Measurements from ENCODE around the gene CHIT1. TPM values are rescaled to one million over a fixed set of nuclear protein-coding genes. Genes with fewer than 3 reads are reported as not detected.

CHIT1 gene
- total RNA-seq = 0.21 and 0.70 TPM in 2 replicates

DNA sequence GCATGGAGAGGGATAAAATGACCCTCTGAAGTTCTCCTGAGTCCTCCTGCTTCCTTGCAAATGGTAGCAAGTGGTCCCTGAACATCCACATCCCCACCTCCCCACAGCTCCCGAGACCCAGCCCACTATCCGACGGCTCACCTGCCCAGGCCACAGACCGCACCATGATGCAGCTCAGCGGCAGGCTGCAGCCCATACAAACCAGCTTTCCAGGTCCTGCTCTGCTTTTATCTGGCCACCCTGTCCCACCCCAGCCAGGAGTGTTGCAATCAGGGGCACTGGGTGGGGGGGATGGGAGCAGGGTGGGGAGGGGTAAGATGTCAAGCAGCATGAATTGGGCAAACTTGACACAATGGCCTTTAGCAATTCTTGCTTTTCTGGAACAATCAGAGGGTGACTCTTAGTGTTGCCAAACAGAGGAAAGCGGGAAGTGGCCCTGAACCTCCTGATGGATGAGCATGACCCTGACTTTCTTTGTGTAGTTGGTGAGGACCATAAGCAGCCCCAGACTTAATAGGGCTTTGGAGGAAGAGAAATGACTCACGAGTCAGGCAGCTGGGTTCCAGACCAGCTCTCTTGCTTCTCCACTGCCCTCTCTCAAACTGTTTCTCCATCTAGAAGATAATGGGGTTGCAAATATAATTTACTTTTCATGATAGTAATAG, at the start of gene CHIT1:
CHIT1 (minus strand) TSS at position 203 of the 665 bp plus-strand sequence; CDS start at position 166, 37 bp downstream.
- no peaks in the 10 kb centered on the region for H3K4me1 Mint-ChIP-seq
- H3K27ac Mint-ChIP-seq = no peak within 1 kb of the TSS
- intact Hi-C loops (cut with micrococcal nuclease) = no loop called here
- no peak within 1 kb of the TSS for H3K4me3 Mint-ChIP-seq
- no peak for DNase-seq
- peaks cover 1% of the 10 kb centered on the region for H3K9me3 Mint-ChIP-seq
- H3K36me3 Mint-ChIP-seq (ENCODE audit: low read depth) = no peaks in the 10 kb centered on the region
- peaks cover 22% of the 10 kb centered on the region for H3K27me3 Mint-ChIP-seq

DNA sequence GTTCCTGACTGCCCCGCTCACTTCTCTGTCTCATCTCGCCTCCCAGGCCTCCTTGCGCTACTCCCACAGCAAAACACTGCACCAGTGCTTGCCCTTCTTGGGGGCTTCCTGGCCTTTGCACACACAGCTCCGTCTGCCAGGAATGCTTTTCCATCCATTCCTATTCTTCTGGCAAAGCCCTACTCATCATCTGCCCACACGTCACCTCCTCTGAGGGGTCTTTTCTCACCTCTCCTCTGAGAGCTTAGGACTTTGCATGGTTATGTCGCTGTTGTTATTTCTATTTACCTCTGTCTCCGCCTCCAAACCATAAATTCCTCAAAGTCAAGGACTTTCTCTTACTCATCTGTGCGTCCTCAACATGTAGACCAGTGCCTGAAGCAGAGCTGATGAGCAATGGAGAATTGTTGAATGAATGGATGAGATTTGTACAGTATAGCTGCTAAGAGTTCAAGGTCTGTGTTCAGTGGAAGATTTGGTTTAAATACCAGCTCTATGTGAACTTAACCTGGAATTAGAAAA, 49.5 kb upstream of the CHIT1 start:
- intact Hi-C loops (cut with micrococcal nuclease) = loop anchor here (10.0 kb wide), 1 partner anchor 486 kb away; the partner anchor contains the start of gene LAX1
- Mint-ChIP-seq H3K9me3 (no peaks in the 10 kb centered on the region), H3K36me3 (ENCODE audit: low read depth) (no peaks in the 10 kb centered on the region), H3K27ac (peak overlapping the region; percentile 68), H3K27me3 (no peaks in the 10 kb centered on the region), H3K4me1 (peaks cover 67% of the 10 kb centered on the region), H3K4me3 (peak overlapping the region; percentile 63)
- DNase-seq = no peak

DNA sequence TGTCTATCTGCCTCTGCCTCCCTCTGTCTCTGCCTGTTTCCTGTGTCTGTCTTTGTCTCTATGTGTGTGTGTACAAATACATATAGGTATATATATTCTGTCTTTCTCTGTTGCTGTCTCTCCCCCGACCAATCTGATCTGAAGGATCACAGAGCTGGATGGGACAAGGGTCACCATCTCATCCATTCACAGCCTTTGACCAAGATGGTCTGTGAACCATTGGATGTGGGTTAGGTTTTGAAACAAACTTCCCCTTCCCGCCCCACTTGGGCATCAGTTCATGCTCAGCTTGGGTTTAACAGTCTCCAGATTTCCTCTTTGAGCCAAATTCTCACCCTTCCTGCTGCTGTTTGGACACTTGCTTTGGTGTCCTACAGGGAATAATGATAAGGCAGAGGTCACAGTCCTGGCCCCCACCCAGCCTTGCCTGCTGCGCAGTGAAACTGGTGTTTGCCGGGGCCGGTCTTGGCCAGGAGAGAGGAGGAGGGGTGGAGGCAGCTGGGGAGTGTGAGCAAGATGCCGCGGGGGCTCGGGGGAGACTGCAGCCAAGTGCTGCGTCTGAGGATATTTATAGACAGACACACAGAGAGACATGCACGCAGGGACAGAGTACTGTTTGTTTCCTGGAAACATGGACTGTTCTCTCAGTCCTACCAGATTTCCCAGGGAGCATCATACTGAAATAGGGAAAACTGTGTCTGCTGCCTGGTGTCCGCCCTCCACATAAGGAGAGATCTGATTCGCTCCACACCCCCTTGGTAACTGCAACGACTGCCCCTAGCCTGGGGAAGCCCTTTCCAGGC, 48.8 kb upstream of the CHIT1 start:
- intact Hi-C loops (cut with micrococcal nuclease) = loop anchor here (10.0 kb wide), 1 partner anchor 487 kb away; the partner anchor contains the start of gene LAX1
- Mint-ChIP-seq H3K27me3 (no peaks in the 10 kb centered on the region), H3K4me3 (peak overlapping the region; percentile 63), H3K27ac (peak overlapping the region; percentile 79), H3K36me3 (ENCODE audit: low read depth) (no peaks in the 10 kb centered on the region), H3K9me3 (no peaks in the 10 kb centered on the region), H3K4me1 (peaks cover 73% of the 10 kb centered on the region)
- peak; percentile 75 for DNase-seq

DNA sequence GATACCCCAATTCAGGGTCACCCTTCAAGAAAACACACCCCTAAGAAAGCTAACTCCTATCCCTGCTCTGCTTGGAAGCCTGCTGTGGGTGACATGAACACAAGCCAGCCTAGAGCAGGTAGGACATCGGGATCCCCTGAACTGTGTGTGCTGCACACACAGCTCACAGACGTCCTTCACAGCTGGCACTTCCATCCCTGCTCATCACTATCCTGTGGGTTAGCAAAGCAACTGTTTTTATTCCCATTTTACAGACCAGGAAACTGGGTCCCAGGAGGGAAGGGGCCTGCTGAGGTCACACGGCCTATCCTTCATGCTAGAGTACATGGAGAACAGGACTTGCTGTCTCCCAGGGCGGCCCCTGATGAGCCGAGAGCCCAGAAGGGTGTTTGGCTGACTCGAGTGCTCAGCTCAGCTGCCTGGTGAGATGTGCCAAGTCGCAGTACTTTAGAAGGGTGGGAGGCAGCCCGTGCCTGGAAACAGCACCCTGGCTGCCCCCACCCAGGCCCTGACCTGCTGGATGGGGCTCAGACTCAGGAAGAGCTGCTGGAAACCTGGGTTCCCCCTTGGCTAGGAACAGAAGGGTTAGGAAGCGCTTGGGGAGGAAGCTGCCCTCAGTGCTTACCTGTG, 47.6 kb upstream of the CHIT1 start:
- Mint-ChIP-seq H3K27me3 (no peaks in the 10 kb centered on the region), H3K4me1 (peaks cover 68% of the 10 kb centered on the region), H3K9me3 (no peaks in the 10 kb centered on the region), H3K27ac (peak overlapping the region; percentile 79), H3K4me3 (peak overlapping the region; percentile 55), H3K36me3 (ENCODE audit: low read depth) (no peaks in the 10 kb centered on the region)
- intact Hi-C loops (cut with micrococcal nuclease) = loop anchor here (1.0 to 10.0 kb wide), 2 partner anchors 10 to 488 kb away; partner anchors contain the start of gene LAX1
- DNase-seq = peak; percentile 73

DNA sequence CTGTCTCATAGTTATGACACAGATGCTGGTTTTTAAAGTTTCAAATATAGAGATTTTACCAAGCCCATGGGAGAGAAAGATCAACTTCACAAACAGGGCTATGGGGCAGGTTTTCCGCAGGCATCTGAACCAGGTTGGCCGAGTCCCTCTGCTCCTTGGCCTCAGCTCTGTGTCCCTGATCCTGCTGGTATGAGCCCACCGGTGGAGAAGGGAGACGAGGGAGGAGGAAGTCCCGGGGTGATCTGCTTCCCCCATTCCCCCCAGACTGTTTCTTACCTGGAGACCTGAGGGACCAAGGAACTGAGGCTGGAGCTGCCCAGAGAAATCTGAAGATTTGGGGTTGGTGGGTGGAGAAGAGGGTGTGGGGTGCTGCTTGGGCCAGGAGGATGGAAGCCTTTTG, 46.9 kb upstream of the CHIT1 start:
- peak overlapping the region; percentile 58 for H3K27ac Mint-ChIP-seq
- H3K4me1 Mint-ChIP-seq = peaks cover 66% of the 10 kb centered on the region
- intact Hi-C loops (cut with micrococcal nuclease) = loop anchor here (10.0 kb wide), 1 partner anchor 488 kb away; the partner anchor contains the start of gene LAX1
- H3K9me3 Mint-ChIP-seq = no peaks in the 10 kb centered on the region
- no peaks in the 10 kb centered on the region for H3K27me3 Mint-ChIP-seq
- DNase-seq = peak; percentile 55
- no peak overlapping the region for H3K4me3 Mint-ChIP-seq
- H3K36me3 Mint-ChIP-seq (ENCODE audit: low read depth) = no peaks in the 10 kb centered on the region

DNA sequence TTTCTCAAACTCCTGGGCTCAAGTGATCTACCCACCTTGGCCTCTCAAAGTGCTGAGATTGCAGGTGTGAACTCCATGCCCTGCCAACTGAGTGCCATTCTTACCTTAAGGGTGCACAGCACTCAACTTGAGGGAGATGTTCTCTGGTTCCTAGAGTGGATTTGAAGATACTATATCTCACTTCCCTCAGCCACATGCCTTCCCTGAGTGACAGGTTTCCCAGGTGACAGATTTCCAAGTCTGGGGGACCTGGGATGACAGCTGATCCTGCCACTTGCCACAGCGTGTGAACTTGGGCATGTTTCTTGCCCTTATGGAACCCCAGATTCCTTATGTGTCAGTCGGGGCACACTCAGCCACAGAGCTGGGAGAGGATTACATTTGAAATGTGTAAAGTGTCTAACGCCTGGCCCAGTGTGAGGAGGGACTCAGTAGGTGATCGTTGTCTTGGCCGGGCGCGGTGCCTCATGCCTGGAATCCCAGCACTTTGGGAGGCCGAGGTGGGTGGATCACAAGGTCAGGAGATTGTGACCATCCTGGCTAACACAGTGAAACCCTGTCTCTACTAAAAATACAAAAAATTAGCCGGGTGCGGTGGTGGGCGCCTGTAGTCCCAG, 46.3 kb upstream of the CHIT1 start:
- DNase-seq = peak; percentile 55
- no peaks in the 10 kb centered on the region for H3K36me3 Mint-ChIP-seq (ENCODE audit: low read depth)
- no peaks in the 10 kb centered on the region for H3K27me3 Mint-ChIP-seq
- H3K27ac Mint-ChIP-seq = peak overlapping the region; percentile 14
- H3K4me1 Mint-ChIP-seq = peaks cover 69% of the 10 kb centered on the region
- H3K9me3 Mint-ChIP-seq = no peaks in the 10 kb centered on the region
- no peak overlapping the region for H3K4me3 Mint-ChIP-seq
- intact Hi-C loops (cut with micrococcal nuclease) = loop anchor here (10.0 kb wide), 1 partner anchor 489 kb away; the partner anchor contains the start of gene LAX1

DNA sequence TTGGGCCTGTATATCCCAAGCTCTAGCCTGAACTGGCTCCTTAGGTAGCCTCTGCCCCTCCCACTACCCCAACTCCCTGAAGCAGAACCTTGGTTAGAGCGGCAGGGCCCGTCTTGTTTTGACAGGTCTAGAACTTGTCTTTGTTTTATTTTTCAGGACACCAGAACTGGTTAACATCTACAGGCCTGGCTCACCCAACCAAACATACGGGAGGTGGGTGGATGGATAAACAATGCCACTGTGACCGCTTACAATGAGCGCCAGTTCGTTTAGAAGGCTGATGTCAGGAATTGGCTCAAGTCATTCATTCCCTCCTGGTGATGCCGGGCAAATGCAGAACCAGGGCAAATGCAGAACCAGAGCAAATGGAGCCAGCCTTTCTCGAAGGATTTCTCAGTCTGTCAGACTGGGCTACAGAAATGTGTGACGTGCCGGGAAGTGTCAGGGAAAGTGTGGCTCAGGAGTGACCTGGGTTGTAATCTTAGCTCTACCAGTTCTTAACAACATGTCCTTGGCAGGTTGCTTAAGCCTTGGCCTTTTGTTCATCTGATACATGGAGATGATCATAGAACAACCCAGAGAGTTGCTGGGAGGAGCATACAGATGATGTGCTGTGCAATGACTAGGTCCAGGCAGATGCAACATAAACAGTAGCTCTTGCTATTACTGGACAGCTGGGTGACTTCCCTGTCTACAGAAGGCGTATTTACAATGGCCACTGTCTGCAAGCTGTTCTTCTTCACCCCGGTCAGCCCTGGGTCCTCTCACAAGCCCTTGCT, 45.3 kb upstream of the CHIT1 start:
- peak; percentile 59 for DNase-seq
- Mint-ChIP-seq H3K36me3 (ENCODE audit: low read depth) (no peaks in the 10 kb centered on the region), H3K9me3 (no peaks in the 10 kb centered on the region), H3K27me3 (no peaks in the 10 kb centered on the region), H3K27ac (peak overlapping the region; percentile 87), H3K4me3 (peak overlapping the region; percentile 76), H3K4me1 (peaks cover 66% of the 10 kb centered on the region)
- intact Hi-C loops (cut with micrococcal nuclease) = loop anchor here (10.0 kb wide), 1 partner anchor 490 kb away; the partner anchor contains the start of gene LAX1

DNA sequence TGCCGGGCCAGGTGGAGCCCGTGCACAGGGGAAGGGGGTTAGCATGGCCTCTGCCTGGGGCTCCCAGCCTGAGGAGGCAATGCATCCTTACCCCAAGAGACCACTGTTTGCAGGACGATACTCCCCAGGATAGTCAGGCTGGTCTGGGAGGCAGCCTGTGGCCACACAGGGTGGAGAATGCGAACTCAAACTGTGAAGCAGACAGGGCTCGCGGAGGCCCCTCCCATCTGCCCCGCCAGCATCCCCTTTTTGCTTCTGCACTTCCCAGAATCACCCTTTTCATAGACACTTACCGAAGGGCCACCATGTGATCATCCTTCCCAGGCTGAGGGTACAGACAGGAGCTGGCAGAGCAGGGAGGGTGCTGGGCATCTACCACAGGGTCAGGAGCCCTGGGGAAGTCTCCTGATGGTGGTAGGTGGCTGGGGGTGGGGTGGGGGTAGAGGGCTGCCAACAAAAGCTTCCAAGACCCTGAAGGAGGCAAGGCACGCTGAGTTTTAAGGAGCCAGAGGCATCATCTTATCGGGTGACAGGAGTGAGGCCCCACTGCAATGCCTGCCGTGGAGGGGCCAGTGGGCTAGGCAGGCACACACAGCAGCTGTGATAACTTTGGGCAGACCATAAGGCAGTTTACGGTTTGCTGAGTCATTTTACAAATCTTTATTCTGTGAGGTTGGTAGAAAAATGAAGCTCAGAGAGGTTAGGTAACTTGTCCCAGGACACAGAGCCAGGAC, 44.6 kb upstream of the CHIT1 start:
- Mint-ChIP-seq H3K36me3 (ENCODE audit: low read depth) (no peaks in the 10 kb centered on the region), H3K27ac (peak overlapping the region; percentile 87), H3K9me3 (no peaks in the 10 kb centered on the region), H3K27me3 (no peaks in the 10 kb centered on the region), H3K4me1 (peaks cover 64% of the 10 kb centered on the region), H3K4me3 (peak overlapping the region; percentile 76)
- intact Hi-C loops (cut with micrococcal nuclease) = loop anchor here (1.0 to 10.0 kb wide), 5 partner anchors 15 to 491 kb away; partner anchors contain the start of genes BTG2 and LAX1
- DNase-seq = peak; percentile 78

DNA sequence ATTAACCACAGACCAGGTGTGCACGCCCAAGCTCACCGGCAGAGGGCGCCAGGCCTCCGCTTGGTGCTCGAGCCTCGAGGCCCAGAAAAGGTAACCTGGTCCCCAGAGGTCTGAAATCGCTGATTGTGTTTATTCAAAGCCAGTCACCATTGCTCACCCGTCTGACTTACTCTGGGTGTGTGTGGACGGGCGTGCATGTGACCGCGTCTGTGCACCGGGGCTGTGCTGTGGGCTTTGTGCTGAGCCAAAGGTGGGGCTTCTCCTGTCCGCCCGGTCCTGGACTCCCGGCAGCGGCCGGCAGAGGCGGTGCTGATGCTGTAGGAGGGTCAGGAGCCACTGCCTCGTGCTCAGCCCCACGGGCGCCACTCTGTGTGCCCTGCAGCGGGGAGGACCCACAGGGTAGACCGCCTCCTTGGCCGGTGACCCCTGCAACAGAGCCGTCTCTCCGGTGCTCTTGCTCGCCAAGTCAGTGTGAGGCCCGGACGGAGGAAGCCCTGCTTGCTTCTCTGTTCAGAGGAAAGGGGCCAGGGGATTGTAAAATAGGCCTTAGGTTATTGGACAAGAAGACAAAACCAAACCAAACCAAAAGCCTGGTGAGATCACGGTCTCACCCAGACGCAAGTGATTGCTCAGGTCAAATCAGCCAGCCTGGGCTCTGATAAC, 43.9 kb upstream of the CHIT1 start:
- Mint-ChIP-seq H3K4me1 (peaks cover 57% of the 10 kb centered on the region), H3K36me3 (ENCODE audit: low read depth) (no peaks in the 10 kb centered on the region), H3K9me3 (no peaks in the 10 kb centered on the region), H3K27ac (peak overlapping the region; percentile 87), H3K4me3 (peak overlapping the region; percentile 76), H3K27me3 (no peaks in the 10 kb centered on the region)
- intact Hi-C loops (cut with micrococcal nuclease) = loop anchor here (1.0 to 10.0 kb wide), 5 partner anchors 16 to 491 kb away; partner anchors contain the start of genes BTG2 and LAX1
- peak; percentile 97 for DNase-seq

DNA sequence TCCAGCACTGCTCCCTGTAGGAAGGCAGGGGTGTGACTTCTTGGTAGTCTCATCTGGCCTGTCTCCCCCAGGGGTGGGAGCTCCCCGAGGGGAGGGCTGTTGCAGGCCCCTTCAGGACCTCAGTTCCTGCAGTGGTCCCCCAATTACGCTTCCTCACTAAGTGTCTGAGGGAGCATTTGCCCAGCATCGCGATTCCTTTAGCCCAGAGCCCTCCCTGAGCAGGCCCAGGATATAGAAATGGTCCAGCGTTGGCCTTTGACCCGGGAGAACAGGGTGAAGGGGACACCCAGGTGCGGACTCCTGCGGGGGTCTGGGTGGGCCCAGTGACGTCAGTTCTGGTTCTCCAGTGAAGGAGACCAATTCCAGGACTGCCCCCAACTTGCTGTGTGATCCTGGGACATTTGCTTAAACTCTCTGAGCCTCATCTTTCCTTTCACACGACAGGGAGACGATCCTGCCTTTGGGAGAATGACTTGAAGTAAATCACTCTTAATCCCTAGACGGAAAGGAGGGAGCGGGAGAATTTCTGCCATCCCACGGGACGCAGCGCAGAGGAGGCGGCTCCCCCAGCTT, 43.2 kb upstream of the CHIT1 start:
- Mint-ChIP-seq H3K27me3 (no peaks in the 10 kb centered on the region), H3K4me1 (peaks cover 54% of the 10 kb centered on the region), H3K4me3 (peak overlapping the region; percentile 76), H3K27ac (peak overlapping the region; percentile 87), H3K9me3 (no peaks in the 10 kb centered on the region), H3K36me3 (ENCODE audit: low read depth) (no peaks in the 10 kb centered on the region)
- no peak for DNase-seq
- intact Hi-C loops (cut with micrococcal nuclease) = loop anchor here (1.0 to 10.0 kb wide), 5 partner anchors 17 to 492 kb away; partner anchors contain the start of genes BTG2 and LAX1

DNA sequence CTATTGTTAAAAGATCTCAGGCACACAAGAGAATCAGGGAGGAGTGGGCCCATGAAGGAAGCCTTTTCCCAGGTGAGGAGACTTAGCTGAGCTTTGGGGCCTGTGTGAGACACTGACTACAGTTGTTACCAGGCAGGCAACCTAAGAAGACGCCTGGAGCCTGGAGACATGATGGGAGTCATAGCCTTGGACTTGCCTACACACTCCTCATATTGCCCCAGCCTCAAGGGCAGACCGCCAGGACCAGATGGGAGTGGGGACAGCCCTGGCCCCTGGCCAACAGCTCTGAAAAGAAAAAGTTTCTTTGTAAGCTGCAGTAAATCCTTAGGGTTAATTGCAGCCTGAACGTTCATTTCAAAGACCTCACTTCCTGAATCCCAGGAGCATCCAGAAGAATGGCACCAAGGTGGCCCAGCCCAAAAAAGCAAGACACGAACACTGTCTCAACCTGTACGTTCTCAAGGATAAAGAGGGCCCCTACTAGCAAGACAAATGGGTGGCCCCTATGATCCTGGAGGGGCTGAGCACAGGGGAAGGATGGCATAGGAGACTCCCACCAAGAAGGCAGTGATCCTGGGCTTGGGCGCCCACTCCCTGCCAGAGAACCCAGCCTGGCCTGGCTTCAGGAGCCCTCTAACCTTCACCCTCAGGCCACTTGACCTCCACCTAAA, 42.6 kb upstream of the CHIT1 start:
- DNase-seq = peak; percentile 60
- peaks cover 53% of the 10 kb centered on the region for H3K4me1 Mint-ChIP-seq
- peaks cover 1% of the 10 kb centered on the region for H3K27me3 Mint-ChIP-seq
- no peak overlapping the region for H3K4me3 Mint-ChIP-seq
- H3K36me3 Mint-ChIP-seq (ENCODE audit: low read depth) = no peaks in the 10 kb centered on the region
- H3K9me3 Mint-ChIP-seq = no peaks in the 10 kb centered on the region
- no peak overlapping the region for H3K27ac Mint-ChIP-seq
- intact Hi-C loops (cut with micrococcal nuclease) = loop anchor here (10.0 kb wide), 1 partner anchor 493 kb away; the partner anchor contains the start of gene LAX1
